HEK293 (cell line): ENCODE results near the gene SENP5.

Experiments used
- CTCF ChIA-PET: fragments of 350-600 bp; formaldehyde crosslinking; extraction: SDS; loops from one replicate; lab custom pipeline; 2021; ENCODE audit warnings: antibody characterized with exemption; lab: Yijun Ruan, JAX
- POLR2A ChIA-PET: fragments of 300-600 bp; formaldehyde crosslinking; extraction: SDS; loops from one replicate; lab custom pipeline; 2020; ENCODE audit warnings: antibody characterized with exemption, inconsistent platforms; lab: Yijun Ruan, JAX
- H3K27ac ChIP-seq: fragments of 200-500 bp; sonication (Bioruptor generic); 2 replicates; pipeline ENCODE4 v1.5.1; 2014; ENCODE audit warnings: low read depth, low read length, control low read depth, inconsistent platforms; ENCODE audit errors: extremely low read depth
- H3K36me3 ChIP-seq, 2 experiments: fragments of 200-500 bp in 1 of 2; sonication (Bioruptor generic) in 1 of 2; 1 replicate in 1 of 2; 2 replicates in 1 of 2; pipeline ENCODE4 v1.5.1; 2014 to 2017; ENCODE audit warnings: inconsistent platforms in 2 of 2, low read length in 2 of 2; ENCODE audit not compliant: control insufficient read depth in 2 of 2, insufficient read depth in 1 of 2
- H3K4me1 ChIP-seq: fragments of 200-500 bp; sonication (Bioruptor generic); 2 replicates; pipeline ENCODE4 v1.5.1; 2014; ENCODE audit warnings: mild to moderate bottlenecking, low read length, inconsistent platforms; ENCODE audit not compliant: control insufficient read depth, insufficient read depth
- H3K4me3 ChIP-seq: 2 replicates; pipeline ENCODE4 v1.5.1; 2011; ENCODE audit warnings: low read depth, mild to moderate bottlenecking, control low read depth, low read length, moderate library complexity
- H3K9me3 ChIP-seq: fragments of 200-500 bp; sonication (Bioruptor generic); 2 replicates; pipeline ENCODE4 v1.5.1; 2014; ENCODE audit warnings: low read depth, low read length, inconsistent platforms; ENCODE audit not compliant: control insufficient read depth, insufficient read depth
- AEBP2 ChIP-seq: fragments of 450-650 bp; formaldehyde crosslinking; IDR thresholded peaks from 2 replicates; pipeline ENCODE4 v1.5.1; 2016; ENCODE audit warnings: missing biosample characterization, missing genetic modification characterization, borderline replicate concordance
- BCL11B ChIP-seq: fragments of 450-650 bp; formaldehyde crosslinking; IDR thresholded peaks from 2 replicates; pipeline ENCODE4 v1.5.1; 2016; ENCODE audit warnings: low read depth, missing biosample characterization, missing genetic modification characterization
- EGR2 ChIP-seq: fragments of 450-650 bp; formaldehyde crosslinking; IDR thresholded peaks from 2 replicates; pipeline ENCODE4 v1.5.1; 2016; ENCODE audit warnings: low read depth, missing biosample characterization, missing genetic modification characterization
- FEZF1 ChIP-seq: fragments of 450-650 bp; formaldehyde crosslinking; IDR thresholded peaks from 2 replicates; pipeline ENCODE4 v1.5.1; 2016; ENCODE audit warnings: missing biosample characterization, missing genetic modification characterization
- GFI1B ChIP-seq: fragments of 450-650 bp; formaldehyde crosslinking; IDR thresholded peaks from 2 replicates; pipeline ENCODE4 v1.5.1; 2016; ENCODE audit warnings: missing biosample characterization, missing genetic modification characterization
- GLI4 ChIP-seq: fragments of 450-650 bp; formaldehyde crosslinking; IDR thresholded peaks from 2 replicates; pipeline ENCODE4 v1.5.1; 2016; ENCODE audit warnings: missing biosample characterization, missing genetic modification characterization
- HOXC10 ChIP-seq: sonication (generic); formaldehyde crosslinking; IDR thresholded peaks from 2 replicates; pipeline ENCODE4 v1.8.1; 2023; ENCODE audit warnings: mild to moderate bottlenecking, missing genetic modification reagents
- REPIN1 ChIP-seq: fragments of 450-650 bp; formaldehyde crosslinking; IDR thresholded peaks from 2 replicates; pipeline ENCODE4 v1.5.1; 2017; ENCODE audit warnings: missing biosample characterization, missing genetic modification characterization, low read depth
- REST ChIP-seq: fragments of 450-650 bp; formaldehyde crosslinking; IDR thresholded peaks from 2 replicates; pipeline ENCODE4 v1.5.1; 2016; ENCODE audit warnings: missing biosample characterization, missing genetic modification characterization
- SETDB1 ChIP-seq: IDR thresholded peaks from one replicate; pipeline ENCODE4 v1.6.1; 2017; ENCODE audit warnings: mild to moderate bottlenecking, low read length, moderate library complexity, mixed read lengths; ENCODE audit not compliant: insufficient read length
- ZBTB6 ChIP-seq: fragments of 450-650 bp; formaldehyde crosslinking; IDR thresholded peaks from 2 replicates; pipeline ENCODE4 v1.5.1; 2017; ENCODE audit warnings: missing biosample characterization, missing genetic modification characterization
- ZIC2 ChIP-seq: fragments of 450-650 bp; formaldehyde crosslinking; IDR thresholded peaks from 2 replicates; pipeline ENCODE4 v1.5.1; 2016; ENCODE audit warnings: missing biosample characterization, missing genetic modification characterization
- ZNF121 ChIP-seq: fragments of 450-650 bp; formaldehyde crosslinking; IDR thresholded peaks from 2 replicates; pipeline ENCODE4 v1.5.1; 2016; ENCODE audit warnings: missing biosample characterization, missing genetic modification characterization
- ZNF133 ChIP-seq: fragments of 450-650 bp; formaldehyde crosslinking; IDR thresholded peaks from 2 replicates; pipeline ENCODE4 v1.5.1; 2016; ENCODE audit warnings: missing biosample characterization, missing genetic modification characterization
- ZNF24 ChIP-seq: fragments of 450-650 bp; formaldehyde crosslinking; IDR thresholded peaks from 2 replicates; pipeline ENCODE4 v1.5.1; 2016; ENCODE audit warnings: missing biosample characterization, missing genetic modification characterization
- ZNF354C ChIP-seq: fragments of 450-650 bp; formaldehyde crosslinking; IDR thresholded peaks from 2 replicates; pipeline ENCODE4 v1.5.1; 2016; ENCODE audit warnings: missing biosample characterization, missing genetic modification characterization, low read depth, borderline replicate concordance
- ZNF398 ChIP-seq: fragments of 450-650 bp; formaldehyde crosslinking; IDR thresholded peaks from 2 replicates; pipeline ENCODE4 v1.5.1; 2017; ENCODE audit warnings: missing biosample characterization, missing genetic modification characterization
- ZNF571 ChIP-seq: fragments of 450-650 bp; formaldehyde crosslinking; IDR thresholded peaks from 2 replicates; pipeline ENCODE4 v1.5.0; 2017; ENCODE audit warnings: missing biosample characterization, missing genetic modification characterization
- ZNF580 ChIP-seq: fragments of 450-650 bp; formaldehyde crosslinking; IDR thresholded peaks from 2 replicates; pipeline ENCODE4 v1.5.1; 2016; ENCODE audit warnings: missing biosample characterization, missing genetic modification characterization
- ZNF600 ChIP-seq: fragments of 450-650 bp; formaldehyde crosslinking; IDR thresholded peaks from 2 replicates; pipeline ENCODE4 v1.5.1; 2016; ENCODE audit warnings: missing biosample characterization, missing genetic modification characterization
- ZNF624 ChIP-seq: fragments of 450-650 bp; formaldehyde crosslinking; IDR thresholded peaks from 2 replicates; pipeline ENCODE4 v1.5.1; 2017; ENCODE audit warnings: missing biosample characterization, missing genetic modification characterization
- ZNF639 ChIP-seq: fragments of 450-650 bp; formaldehyde crosslinking; IDR thresholded peaks from 2 replicates; pipeline ENCODE4 v1.5.1; 2016; ENCODE audit warnings: missing biosample characterization, missing genetic modification characterization
- ZNF658 ChIP-seq: fragments of 450-650 bp; formaldehyde crosslinking; IDR thresholded peaks from 2 replicates; pipeline ENCODE4; 2016; ENCODE audit warnings: missing biosample characterization, missing genetic modification characterization
- ZNF670 ChIP-seq: fragments of 450-650 bp; formaldehyde crosslinking; IDR thresholded peaks from 2 replicates; pipeline ENCODE4 v1.5.1; 2016; ENCODE audit warnings: missing biosample characterization, missing genetic modification characterization, low read depth
- ZNF777 ChIP-seq: fragments of 450-650 bp; formaldehyde crosslinking; IDR thresholded peaks from 2 replicates; pipeline ENCODE4 v1.5.1; 2017; ENCODE audit warnings: missing biosample characterization, missing genetic modification characterization, borderline replicate concordance
- ZNF785 ChIP-seq: fragments of 450-650 bp; formaldehyde crosslinking; IDR thresholded peaks from 2 replicates; pipeline ENCODE4 v1.5.1; 2016; ENCODE audit warnings: missing biosample characterization, missing genetic modification characterization

SENP5 gene

GRCh38 chr3:196963631-196963953 lies 95.9 kb downstream of the SENP5 start:
- CTCF ChIA-PET = no interaction called here

GRCh38 chr3:196965112-196965803 lies 97.5 kb downstream of the SENP5 start:
- TF ChIP-seq ZNF571 = no peak
- no peak for TF ChIP-seq GFI1B (tag by site-specific recombination)
- no peak for TF ChIP-seq ZIC2
- TF ChIP-seq ZNF24 = no peak
- TF ChIP-seq BCL11B (tag by site-specific recombination) = no peak
- TF ChIP-seq ZNF658 (tag by site-specific recombination) = no peak
- TF ChIP-seq REST (tag by site-specific recombination) = no peak
- TF ChIP-seq AEBP2 (tag by site-specific recombination) = no peak
- TF ChIP-seq FEZF1 = no peak
- no peak for TF ChIP-seq ZNF600
- TF ChIP-seq ZNF777 (tag by site-specific recombination) = no peak
- no peak for TF ChIP-seq HOXC10 (CRISPR knock-in tag)
- no peak for TF ChIP-seq ZNF670 (tag by site-specific recombination)
- no peak for TF ChIP-seq ZBTB6
- TF ChIP-seq SETDB1 = no peak
- no peak for TF ChIP-seq ZNF398 (tag by site-specific recombination)
- Histone ChIP-seq H3K27ac (no peak overlapping the region), H3K4me3 (no peak overlapping the region), H3K9me3 (no peaks in the 10 kb centered on the region), H3K4me1 (no peaks in the 10 kb centered on the region), H3K36me3 (no peaks in the 10 kb centered on the region)
- CTCF ChIA-PET = no interaction called here
- POLR2A ChIA-PET = no interaction called here

More at GRCh38 chr3:196963631-196963953, 95.9 kb downstream of the SENP5 start:
- H3K4me1 ChIP-seq = no peaks in the 10 kb centered on the region
- H3K36me3 ChIP-seq = no peaks in the 10 kb centered on the region
- TF ChIP-seq ZNF785 (no peak), ZNF133 (no peak), ZNF121 (no peak), ZNF580 (tag by site-specific recombination) (no peak), ZNF624 (tag by site-specific recombination) (no peak), ZNF639 (no peak), GLI4 (tag by site-specific recombination) (no peak), ZNF354C (tag by site-specific recombination) (no peak), EGR2 (tag by site-specific recombination) (no peak), REPIN1 (tag by site-specific recombination) (no peak)
- POLR2A ChIA-PET = no interaction called here
- H3K9me3 ChIP-seq = no peaks in the 10 kb centered on the region
- no peak overlapping the region for H3K4me3 ChIP-seq
- no peak overlapping the region for H3K27ac ChIP-seq
